Raji (cell line): Measurements from ENCODE around the gene SSBP3.

Source experiments
- POLR2A ChIP-seq: IDR thresholded peaks from 2 replicates; pipeline ENCODE4 v1.6.1; 2011; ENCODE audit warnings: low read depth, low read length, control low read depth; ENCODE audit not compliant: insufficient read depth

The SSBP3 gene

GRCh38 chr1:54274881-54275280, 131.3 kb downstream of the SSBP3 start:
- no peak for TF ChIP-seq POLR2A

- no peak for TF ChIP-seq POLR2A
Observed at GRCh38 chr1:54274448-54274847, 131.7 kb downstream of the SSBP3 start.

GRCh38 chr1:54273795-54274163, 132.4 kb downstream of the SSBP3 start:
- TF ChIP-seq POLR2A, result no peak

- TF ChIP-seq POLR2A, result no peak
Observed at GRCh38 chr1:54273092-54273794, 133.0 kb downstream of the SSBP3 start.

DNA sequence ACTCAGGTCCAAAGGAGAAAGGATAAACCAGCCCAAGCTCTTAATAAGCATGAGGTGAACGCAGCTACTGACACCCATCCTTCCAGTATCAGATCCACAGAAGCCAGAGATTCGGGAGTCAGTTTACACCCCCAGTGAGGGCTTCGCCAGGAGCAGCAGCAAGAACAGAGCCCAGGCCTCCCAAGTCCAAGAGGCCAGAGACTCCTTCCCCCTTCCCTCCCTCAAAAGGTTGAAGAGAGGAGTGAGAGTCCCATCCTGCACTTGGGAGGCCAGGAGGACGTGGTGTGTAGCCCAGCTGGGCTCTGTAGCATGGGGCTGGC, 133.5 kb downstream of the SSBP3 start:
- no peak for TF ChIP-seq POLR2A

DNA sequence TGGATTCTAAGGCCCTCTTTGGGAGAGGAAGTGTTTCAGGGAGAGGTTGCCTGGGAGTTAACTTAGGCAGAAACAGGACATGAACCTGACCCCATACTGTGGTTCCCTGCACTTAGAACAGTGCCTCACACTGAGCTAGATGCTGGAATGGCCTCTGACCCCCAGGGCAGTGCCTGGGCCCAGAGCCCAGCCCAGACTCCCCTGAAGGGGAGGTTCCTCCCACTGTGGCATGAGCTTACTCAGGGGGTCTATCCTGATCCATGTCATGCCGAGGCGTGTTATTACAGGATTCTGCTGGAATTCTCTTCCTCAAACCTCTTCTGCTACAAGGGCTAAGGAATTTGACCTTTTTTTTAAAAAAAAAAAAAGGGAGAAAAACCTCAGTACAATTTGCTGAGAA, 134.1 kb downstream of the SSBP3 start:
- no peak for TF ChIP-seq POLR2A

- TF ChIP-seq POLR2A, result no peak
Observed at GRCh38 chr1:54271341-54271740, 134.9 kb downstream of the SSBP3 start.

- no peak for TF ChIP-seq POLR2A
Observed at GRCh38 chr1:54270543-54270942, 135.7 kb downstream of the SSBP3 start.

DNA sequence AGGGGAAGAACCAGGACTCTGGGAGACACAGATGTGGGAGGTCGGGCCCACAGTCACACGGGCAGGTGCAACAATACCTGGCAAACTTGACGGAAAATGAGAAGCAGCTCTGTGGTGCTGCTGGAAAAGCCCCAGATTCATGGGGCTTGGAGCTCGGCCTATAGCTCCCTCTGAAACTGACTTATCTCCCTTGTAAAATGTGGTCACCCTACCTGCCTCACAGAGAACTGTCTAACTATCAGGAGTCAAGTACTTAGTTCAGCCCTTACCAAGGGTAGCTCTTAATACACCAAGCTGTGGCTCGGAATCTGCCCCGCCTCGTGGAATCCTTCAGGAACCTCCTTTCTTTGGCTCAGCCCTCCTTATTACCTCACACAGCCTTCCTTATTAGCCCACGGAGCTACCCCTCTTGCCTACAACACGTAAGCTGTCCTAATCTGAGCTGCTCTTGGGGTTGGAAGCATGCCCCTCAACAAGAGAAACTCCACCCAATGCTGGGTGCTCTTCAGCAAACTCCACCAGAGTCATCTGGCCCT, 137.4 kb downstream of the SSBP3 start:
- no peak for TF ChIP-seq POLR2A

GRCh38 chr1:54267815-54268761, 138.1 kb downstream of the SSBP3 start:
- TF ChIP-seq POLR2A, result no peak

GRCh38 chr1:54266908-54267307, 139.3 kb downstream of the SSBP3 start:
- TF ChIP-seq POLR2A, result no peak

- TF ChIP-seq POLR2A, result no peak
Observed at GRCh38 chr1:54266195-54266594, 140.0 kb downstream of the SSBP3 start.

- no peak for TF ChIP-seq POLR2A
Observed at GRCh38 chr1:54265659-54266058, 140.5 kb downstream of the SSBP3 start.

DNA sequence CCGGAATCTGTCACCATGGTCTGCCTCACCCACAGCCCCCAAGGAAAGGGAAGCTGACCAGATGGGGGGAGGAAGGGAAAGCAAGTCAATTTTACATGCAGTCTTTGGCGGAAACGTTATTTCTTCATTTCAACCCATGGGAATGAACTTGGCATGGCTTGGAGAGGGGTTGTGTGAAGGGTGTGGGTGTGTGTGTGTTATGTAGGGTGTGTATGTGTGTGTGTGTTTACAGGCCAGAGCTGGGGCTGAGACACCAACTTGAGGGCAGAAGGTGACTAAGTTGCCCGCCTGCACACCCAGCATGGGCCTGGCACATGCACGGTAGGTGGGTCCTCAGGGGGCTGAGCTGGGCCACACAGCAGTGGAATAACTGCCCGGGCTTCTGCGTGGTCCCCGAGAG, 141.1 kb downstream of the SSBP3 start:
- TF ChIP-seq POLR2A, result no peak

DNA sequence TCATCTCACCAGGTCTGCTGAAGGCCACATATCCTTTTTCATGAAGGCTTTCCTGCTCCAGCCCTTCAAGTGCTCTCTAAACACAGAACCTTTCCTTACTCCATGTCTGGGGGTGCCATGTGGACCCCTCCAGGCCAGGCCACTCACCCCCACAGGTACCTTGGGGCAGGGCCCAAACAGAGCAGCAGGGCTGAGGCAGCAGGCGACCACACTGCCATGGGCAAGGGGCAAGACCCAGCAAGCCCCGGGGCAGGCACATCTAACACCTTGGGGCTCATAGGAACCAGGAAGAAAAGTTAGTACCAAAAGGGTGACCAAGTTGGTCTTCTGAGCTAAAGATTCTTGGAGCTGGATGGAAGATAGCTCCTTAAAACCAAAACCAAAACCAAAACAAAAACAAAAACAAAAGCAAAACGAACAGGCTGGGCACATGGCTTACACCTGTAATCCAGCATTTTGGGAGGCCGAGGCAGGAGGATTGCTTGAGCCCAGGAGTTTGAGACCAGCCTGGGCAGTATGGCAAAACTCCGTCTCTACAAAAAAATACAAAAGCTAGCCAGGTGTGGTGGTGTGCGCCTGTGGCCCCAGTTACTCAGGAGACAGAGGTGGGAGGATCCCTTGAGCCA, 142.5 kb downstream of the SSBP3 start:
- no peak for TF ChIP-seq POLR2A

GRCh38 chr1:54262244-54262643, 143.9 kb downstream of the SSBP3 start:
- TF ChIP-seq POLR2A, result no peak
